T-helper 17 cell (primary cell): ENCODE data around the gene ZNF608. TPM values are rescaled to one million over a fixed set of nuclear protein-coding genes. Genes with fewer than 3 reads are reported as not detected.

Experiments
- ATAC-seq: fragments of 150-1000 bp; cut with Tn5 transposase; 2 replicates; pipeline ENCODE4 v1.10.0; 2021; ENCODE audit warnings: mild to moderate bottlenecking, moderate library complexity
- DNase-seq, 3 donors: peaks; one replicate each; pipeline versions ENCODE4 v3.0.0 to v3.0.0-alpha.2; 2020 to 2021
- H3K9me3 ChIP-seq: one replicate; pipeline ENCODE4 v1.7.0; 2013; ENCODE audit warnings: low read length, mild to moderate bottlenecking; ENCODE audit not compliant: control insufficient read depth, poor library complexity, severe bottlenecking
- H3K27ac Mint-ChIP-seq: one replicate; pipeline ENCODE4 v1.8.0; 2022; ENCODE audit warnings: mild to moderate bottlenecking, moderate library complexity, mixed read lengths
- H3K27me3 Mint-ChIP-seq: one replicate; pipeline ENCODE4 v1.8.0; 2022; ENCODE audit warnings: mixed read lengths
- H3K36me3 Mint-ChIP-seq: one replicate; pipeline ENCODE4 v1.8.0; 2022; ENCODE audit warnings: low read depth, mixed read lengths
- H3K4me1 Mint-ChIP-seq: one replicate; pipeline ENCODE4 v1.8.0; 2022; ENCODE audit warnings: mild to moderate bottlenecking, mixed read lengths
- H3K4me3 Mint-ChIP-seq: one replicate; pipeline ENCODE4 v1.8.0; 2022; ENCODE audit warnings: mild to moderate bottlenecking, moderate library complexity, mixed read lengths
- total RNA-seq, 4 donors: library from RNA in 2 of 4; stranded (reverse) in 2 of 4; gene quantifications; one replicate each; pipeline ENCODE4 v1.2.3 and lab custom pipeline; 2022 to 2026

The ZNF608 gene, protein sequence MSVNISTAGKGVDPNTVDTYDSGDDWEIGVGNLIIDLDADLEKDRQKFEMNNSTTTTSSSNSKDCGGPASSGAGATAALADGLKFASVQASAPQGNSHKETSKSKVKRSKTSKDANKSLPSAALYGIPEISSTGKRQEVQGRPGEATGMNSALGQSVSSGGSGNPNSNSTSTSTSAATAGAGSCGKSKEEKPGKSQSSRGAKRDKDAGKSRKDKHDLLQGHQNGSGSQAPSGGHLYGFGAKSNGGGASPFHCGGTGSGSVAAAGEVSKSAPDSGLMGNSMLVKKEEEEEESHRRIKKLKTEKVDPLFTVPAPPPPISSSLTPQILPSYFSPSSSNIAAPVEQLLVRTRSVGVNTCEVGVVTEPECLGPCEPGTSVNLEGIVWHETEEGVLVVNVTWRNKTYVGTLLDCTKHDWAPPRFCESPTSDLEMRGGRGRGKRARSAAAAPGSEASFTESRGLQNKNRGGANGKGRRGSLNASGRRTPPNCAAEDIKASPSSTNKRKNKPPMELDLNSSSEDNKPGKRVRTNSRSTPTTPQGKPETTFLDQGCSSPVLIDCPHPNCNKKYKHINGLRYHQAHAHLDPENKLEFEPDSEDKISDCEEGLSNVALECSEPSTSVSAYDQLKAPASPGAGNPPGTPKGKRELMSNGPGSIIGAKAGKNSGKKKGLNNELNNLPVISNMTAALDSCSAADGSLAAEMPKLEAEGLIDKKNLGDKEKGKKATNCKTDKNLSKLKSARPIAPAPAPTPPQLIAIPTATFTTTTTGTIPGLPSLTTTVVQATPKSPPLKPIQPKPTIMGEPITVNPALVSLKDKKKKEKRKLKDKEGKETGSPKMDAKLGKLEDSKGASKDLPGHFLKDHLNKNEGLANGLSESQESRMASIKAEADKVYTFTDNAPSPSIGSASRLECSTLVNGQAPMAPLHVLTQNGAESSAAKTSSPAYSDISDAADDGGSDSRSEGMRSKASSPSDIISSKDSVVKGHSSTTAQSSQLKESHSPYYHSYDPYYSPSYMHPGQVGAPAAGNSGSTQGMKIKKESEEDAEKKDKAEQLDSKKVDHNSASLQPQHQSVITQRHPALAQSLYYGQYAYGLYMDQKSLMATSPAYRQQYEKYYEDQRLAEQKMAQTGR (N-terminal part only)
- total RNA-seq (under 1 TPM; 0.16 to 0.42 TPM), total RNA-seq (lab: John Stamatoyannopoulos, UW) (0 to 0.35 reads per million in 2 donors)

- H3K9me3 ChIP-seq, result no peaks in the 10 kb centered on the region
- DNase-seq (no peak), ATAC-seq (no peak)
- H3K4me3 Mint-ChIP-seq, result peak within 1 kb of the TSS; percentile 63
- no peaks in the 10 kb centered on the region for H3K36me3 Mint-ChIP-seq
- peaks cover 8% of the 10 kb centered on the region for H3K4me1 Mint-ChIP-seq
- H3K27me3 Mint-ChIP-seq, result peaks cover 17% of the 10 kb centered on the region
- H3K27ac Mint-ChIP-seq, result no peak within 1 kb of the TSS
Observed at GRCh38 chr5:124745928-124746915, at the start of gene ZNF608. Gene ZNF608 (minus strand): TSS chr5:124746639. CDS start chr5:124744989, 1,650 bp downstream.

DNA sequence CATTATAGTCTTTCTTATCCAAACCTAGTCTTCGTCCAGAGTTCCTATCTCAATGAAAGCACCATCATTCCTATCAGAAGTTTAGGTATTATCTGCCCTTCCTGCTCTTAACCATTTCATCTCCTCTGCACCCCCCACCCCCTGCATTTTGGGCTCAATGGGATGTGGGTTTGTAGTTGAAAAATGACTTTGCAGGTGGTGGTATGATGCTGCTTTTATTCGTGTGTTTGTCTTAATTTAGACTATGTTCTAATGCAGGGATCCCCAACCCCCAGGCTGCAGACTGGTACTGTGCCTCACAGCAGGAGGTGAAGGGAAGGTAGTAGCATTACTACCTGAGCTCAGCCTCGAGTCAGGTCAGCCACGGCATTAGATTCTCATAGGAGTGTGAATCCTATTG lies 49.4 kb upstream of the ZNF608 start:
- DNase-seq (no peak), ATAC-seq (no peak)
- H3K36me3 Mint-ChIP-seq, result no peaks in the 10 kb centered on the region
- no peaks in the 10 kb centered on the region for H3K4me1 Mint-ChIP-seq
- H3K27ac Mint-ChIP-seq, result no peak overlapping the region
- no peaks in the 10 kb centered on the region for H3K9me3 ChIP-seq
- no peak overlapping the region for H3K4me3 Mint-ChIP-seq
- H3K27me3 Mint-ChIP-seq, result no peaks in the 10 kb centered on the region

DNA sequence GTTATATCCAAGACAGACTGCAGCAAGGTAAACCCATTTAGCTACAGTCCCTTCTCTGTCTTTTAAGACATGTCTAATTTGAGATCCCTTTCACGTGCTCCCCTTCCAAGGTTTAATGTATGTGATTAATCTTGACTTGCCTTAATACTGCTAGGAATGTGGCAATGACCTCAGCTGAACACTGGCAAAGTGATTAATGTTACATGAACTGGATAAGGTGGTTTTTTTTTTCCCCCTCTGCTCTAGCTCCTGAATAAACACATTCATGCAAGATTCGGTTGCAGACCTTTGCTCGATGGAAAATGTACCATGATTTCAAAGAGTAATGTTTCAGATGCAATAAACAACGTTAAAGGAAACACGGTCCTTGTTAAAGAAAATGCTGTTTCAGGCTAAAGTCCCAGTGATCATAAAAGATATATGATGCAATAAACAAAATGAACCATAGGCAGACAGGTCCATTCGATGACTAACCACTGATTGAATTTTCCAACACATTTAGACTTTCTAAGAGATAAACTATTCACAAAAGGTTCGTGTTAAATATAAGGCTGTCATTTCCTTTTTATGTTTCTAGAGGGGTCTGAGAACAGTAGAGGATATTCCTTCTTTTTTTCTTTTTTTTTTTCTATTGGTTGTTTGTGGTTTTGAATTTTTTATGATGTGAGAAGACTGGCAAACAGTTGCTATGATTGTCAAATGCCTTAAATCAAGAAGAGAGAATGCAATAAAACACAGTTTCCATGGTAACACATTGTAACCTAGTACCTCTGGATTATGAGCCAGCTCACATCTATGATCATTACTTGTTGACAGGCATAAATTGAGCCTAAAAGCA lies 44.7 kb upstream of the ZNF608 start:
- H3K9me3 ChIP-seq, result no peaks in the 10 kb centered on the region
- no peak overlapping the region for H3K27ac Mint-ChIP-seq
- no peaks in the 10 kb centered on the region for H3K36me3 Mint-ChIP-seq
- H3K4me3 Mint-ChIP-seq, result no peak overlapping the region
- DNase-seq (no peak), ATAC-seq (no peak)
- H3K4me1 Mint-ChIP-seq, result no peaks in the 10 kb centered on the region
- H3K27me3 Mint-ChIP-seq, result no peaks in the 10 kb centered on the region

GRCh38 chr5:124790301-124790894 lies 44.0 kb upstream of the ZNF608 start:
- no peaks in the 10 kb centered on the region for H3K9me3 ChIP-seq
- no peak for ATAC-seq
- Mint-ChIP-seq H3K27ac (no peak overlapping the region), H3K4me1 (no peaks in the 10 kb centered on the region), H3K27me3 (no peaks in the 10 kb centered on the region), H3K36me3 (no peaks in the 10 kb centered on the region), H3K4me3 (no peak overlapping the region)
- no peak for DNase-seq

DNA sequence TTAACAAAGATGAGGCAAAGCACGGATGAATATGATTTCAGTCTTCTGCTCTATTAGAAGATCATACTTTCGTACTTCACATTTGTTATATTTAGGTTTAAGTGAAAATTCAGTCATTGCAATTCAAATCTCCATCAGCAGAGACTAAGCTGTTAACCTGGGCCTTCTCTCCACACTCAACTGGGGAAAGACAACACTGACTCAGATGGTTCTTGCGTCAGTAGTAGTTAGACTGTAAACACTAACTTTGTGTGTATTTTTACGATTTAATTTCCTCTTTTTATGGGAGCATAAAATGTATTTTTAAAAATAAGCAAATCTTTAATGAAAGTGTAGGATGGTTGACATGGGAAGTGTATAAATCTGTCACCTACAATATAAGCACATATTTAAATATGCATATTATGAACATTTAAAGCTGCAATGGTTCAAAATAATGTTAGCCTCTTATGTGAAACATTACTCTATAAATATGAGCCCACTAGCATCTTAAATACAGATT lies 42.7 kb upstream of the ZNF608 start:
- ATAC-seq, result no peak
- H3K9me3 ChIP-seq, result no peaks in the 10 kb centered on the region
- H3K4me1 Mint-ChIP-seq, result no peaks in the 10 kb centered on the region
- no peaks in the 10 kb centered on the region for H3K27me3 Mint-ChIP-seq
- H3K27ac Mint-ChIP-seq, result no peak overlapping the region
- DNase-seq, result no peak
- no peaks in the 10 kb centered on the region for H3K36me3 Mint-ChIP-seq
- no peak overlapping the region for H3K4me3 Mint-ChIP-seq

- H3K36me3 Mint-ChIP-seq, result no peaks in the 10 kb centered on the region
- H3K4me1 Mint-ChIP-seq, result no peaks in the 10 kb centered on the region
- DNase-seq (no peak), ATAC-seq (no peak)
- H3K27ac Mint-ChIP-seq, result no peak overlapping the region
- no peaks in the 10 kb centered on the region for H3K9me3 ChIP-seq
- no peaks in the 10 kb centered on the region for H3K27me3 Mint-ChIP-seq
- no peak overlapping the region for H3K4me3 Mint-ChIP-seq
Observed at GRCh38 chr5:124783794-124784193, 37.4 kb upstream of the ZNF608 start.

DNA sequence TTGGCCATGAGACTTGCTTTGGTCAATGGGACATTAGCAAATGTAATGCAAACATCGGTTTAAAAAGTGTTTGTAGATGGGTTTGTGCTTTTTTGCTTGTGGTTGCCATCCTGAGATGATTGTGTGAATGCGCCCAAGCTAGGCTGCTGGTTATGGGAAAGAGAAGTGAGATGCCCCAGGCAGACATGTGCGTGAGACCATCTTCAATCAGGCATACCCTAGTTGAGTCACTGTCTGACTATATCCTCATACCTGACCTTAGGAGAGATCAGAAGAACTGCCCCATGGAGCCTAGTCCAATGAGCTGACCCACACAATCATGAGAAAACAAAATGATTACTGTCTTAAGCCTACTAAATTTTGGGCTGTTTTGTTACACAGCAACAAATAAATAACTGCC lies 36.8 kb upstream of the ZNF608 start:
- no peak overlapping the region for H3K4me3 Mint-ChIP-seq
- no peaks in the 10 kb centered on the region for H3K36me3 Mint-ChIP-seq
- DNase-seq, result no peak
- H3K4me1 Mint-ChIP-seq, result no peaks in the 10 kb centered on the region
- no peak overlapping the region for H3K27ac Mint-ChIP-seq
- H3K9me3 ChIP-seq, result no peaks in the 10 kb centered on the region
- ATAC-seq, result no peak
- no peaks in the 10 kb centered on the region for H3K27me3 Mint-ChIP-seq

- ATAC-seq (no peak), DNase-seq (no peak)
- no peaks in the 10 kb centered on the region for H3K4me1 Mint-ChIP-seq
- H3K27me3 Mint-ChIP-seq, result no peaks in the 10 kb centered on the region
- no peaks in the 10 kb centered on the region for H3K36me3 Mint-ChIP-seq
- H3K27ac Mint-ChIP-seq, result no peak overlapping the region
- no peaks in the 10 kb centered on the region for H3K9me3 ChIP-seq
- H3K4me3 Mint-ChIP-seq, result no peak overlapping the region
Observed at GRCh38 chr5:124782262-124782661, 35.8 kb upstream of the ZNF608 start.

GRCh38 chr5:124780011-124780410 lies 33.6 kb upstream of the ZNF608 start:
- no peaks in the 10 kb centered on the region for H3K36me3 Mint-ChIP-seq
- DNase-seq, result no peak
- H3K4me1 Mint-ChIP-seq, result no peaks in the 10 kb centered on the region
- no peak overlapping the region for H3K27ac Mint-ChIP-seq
- no peak for ATAC-seq
- H3K27me3 Mint-ChIP-seq, result no peaks in the 10 kb centered on the region
- no peaks in the 10 kb centered on the region for H3K9me3 ChIP-seq
- no peak overlapping the region for H3K4me3 Mint-ChIP-seq

GRCh38 chr5:124773315-124774311 lies 27.2 kb upstream of the ZNF608 start:
- Mint-ChIP-seq H3K4me1 (no peaks in the 10 kb centered on the region), H3K36me3 (no peaks in the 10 kb centered on the region), H3K4me3 (no peak overlapping the region), H3K27ac (no peak overlapping the region), H3K27me3 (no peaks in the 10 kb centered on the region)
- DNase-seq, result no peak
- no peak for ATAC-seq
- no peaks in the 10 kb centered on the region for H3K9me3 ChIP-seq
